HG03354 (cell line): ENCODE results near the gene CYP4F3.
"Not testable (repeated sequence)": the region's sequence is repeated elsewhere in the genome, so short reads cannot be mapped to it uniquely, and the experiment has no call there.

Source experiments
- ATAC-seq: cut with Tn5 transposase; IDR thresholded peaks from one replicate; pipeline ENCODE4 v1.9.1; 2021; ENCODE audit warnings: mild to moderate bottlenecking; ENCODE audit not compliant: unreplicated experiment, poor library complexity, severe bottlenecking

CYP4F3 gene, protein sequence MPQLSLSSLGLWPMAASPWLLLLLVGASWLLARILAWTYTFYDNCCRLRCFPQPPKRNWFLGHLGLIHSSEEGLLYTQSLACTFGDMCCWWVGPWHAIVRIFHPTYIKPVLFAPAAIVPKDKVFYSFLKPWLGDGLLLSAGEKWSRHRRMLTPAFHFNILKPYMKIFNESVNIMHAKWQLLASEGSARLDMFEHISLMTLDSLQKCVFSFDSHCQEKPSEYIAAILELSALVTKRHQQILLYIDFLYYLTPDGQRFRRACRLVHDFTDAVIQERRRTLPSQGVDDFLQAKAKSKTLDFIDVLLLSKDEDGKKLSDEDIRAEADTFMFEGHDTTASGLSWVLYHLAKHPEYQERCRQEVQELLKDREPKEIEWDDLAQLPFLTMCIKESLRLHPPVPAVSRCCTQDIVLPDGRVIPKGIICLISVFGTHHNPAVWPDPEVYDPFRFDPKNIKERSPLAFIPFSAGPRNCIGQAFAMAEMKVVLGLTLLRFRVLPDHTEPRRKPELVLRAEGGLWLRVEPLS

DNA sequence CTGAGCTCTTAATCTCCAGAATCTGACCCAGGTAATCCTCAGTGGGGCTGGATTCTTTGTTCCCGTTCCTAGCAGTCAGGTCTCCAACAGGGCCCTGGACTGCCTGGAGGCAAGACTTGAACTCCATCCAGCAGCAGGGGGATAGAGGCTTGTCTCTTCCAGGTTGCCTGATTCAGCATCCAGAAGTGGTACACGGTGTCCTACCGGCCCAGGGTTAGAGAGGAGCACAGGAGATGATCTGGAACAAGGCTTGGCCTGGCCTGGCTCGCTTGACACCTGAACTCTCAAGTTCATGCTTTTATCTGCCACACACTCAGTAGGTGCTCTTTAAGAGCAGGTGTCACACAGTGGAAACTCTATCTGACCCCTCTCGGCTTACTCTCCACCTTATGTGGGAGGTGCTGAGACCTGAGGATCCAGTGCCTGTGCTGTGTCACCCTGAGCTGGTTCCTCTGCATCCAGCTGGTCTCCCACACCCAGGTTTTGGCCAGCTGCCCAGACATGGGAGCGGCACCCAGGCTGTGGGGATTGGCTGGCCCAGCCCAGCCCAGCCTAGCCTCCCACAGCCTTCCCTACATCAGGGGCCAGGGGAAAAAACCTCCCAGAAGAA is at the start of gene CYP4F3:
CYP4F3 (plus strand) TSS at position 604 of the 610 bp plus-strand sequence. CDS start 519 bp downstream, outside the sequence.
- ATAC-seq = no peak

DNA sequence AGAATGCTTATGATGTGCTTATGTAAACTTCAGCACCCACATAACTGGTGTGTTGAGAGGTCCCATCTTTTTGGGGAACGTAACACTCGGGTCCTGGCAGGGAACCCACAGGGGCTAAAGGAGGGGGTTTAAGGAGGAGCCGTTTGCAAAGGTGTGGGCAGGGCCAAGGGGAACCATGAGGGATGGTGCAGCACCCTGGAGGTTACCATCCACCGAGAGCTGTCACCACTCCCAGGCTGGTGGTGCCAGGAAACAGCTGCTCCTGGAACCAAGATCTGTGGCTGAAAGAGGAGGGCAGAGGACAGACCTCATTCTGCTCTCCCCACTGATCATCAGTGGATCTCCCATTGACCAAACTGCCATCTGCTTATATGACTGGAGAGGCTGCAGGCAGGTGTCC is 48.9 kb upstream of the CYP4F3 start:
- ATAC-seq = no peak

DNA sequence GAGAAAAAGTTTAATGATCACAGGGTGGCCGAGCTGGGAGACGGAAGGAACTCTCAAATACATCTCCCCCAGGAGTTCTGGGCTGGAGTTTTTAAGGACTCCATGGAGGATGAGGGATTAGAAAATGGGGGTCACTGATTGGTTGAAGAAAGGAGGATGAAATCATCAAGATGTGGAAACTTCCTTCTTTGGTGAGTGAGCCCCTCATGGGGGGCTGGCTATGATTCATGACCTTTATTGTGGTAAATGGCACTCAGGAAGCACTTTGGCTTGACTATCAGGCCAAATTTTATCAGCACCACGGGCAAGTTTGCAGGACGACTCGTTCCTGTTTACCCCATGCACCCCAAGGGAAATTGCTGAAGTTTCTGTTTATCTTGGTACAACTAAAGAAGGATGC is 48.2 kb upstream of the CYP4F3 start:
- not testable (repeated sequence) for ATAC-seq

DNA sequence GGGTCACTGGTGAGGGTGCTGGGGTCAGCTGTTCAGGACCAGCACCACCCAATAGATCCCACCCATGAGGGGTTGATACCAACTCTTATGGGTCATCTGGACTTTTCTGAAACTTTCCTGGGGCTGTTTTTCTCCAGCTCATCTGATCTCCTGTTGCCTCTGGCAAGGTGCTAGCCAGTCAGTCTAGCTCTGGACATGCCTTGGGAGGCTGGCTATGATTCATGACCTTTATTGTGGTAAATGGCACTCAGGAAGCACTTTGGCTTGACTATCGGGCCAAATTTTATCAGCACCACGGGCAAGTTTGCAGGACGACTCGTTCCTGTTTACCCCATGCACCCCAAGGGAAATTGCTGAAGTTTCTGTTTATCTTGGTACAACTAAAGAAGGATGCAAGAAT is 46.9 kb upstream of the CYP4F3 start:
- not testable (repeated sequence) for ATAC-seq

DNA sequence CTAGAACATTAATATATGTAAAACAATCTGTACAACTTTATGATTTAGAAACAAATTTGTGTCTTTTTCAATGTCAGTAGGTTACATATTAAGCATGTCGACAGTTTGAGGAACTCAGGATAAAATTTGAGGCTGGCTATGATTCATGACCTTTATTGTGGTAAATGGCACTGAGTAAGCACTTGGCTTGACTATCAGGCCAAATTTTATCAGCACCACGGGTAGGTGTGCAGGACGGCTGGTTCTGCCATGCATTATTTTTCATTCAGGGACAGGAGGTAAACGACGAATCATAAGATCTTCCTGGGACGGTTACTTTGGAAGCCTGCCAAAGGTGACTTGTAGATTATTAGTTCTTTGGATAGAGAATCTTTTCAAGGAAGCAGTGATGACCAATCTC is 45.6 kb upstream of the CYP4F3 start:
- no peak for ATAC-seq

DNA sequence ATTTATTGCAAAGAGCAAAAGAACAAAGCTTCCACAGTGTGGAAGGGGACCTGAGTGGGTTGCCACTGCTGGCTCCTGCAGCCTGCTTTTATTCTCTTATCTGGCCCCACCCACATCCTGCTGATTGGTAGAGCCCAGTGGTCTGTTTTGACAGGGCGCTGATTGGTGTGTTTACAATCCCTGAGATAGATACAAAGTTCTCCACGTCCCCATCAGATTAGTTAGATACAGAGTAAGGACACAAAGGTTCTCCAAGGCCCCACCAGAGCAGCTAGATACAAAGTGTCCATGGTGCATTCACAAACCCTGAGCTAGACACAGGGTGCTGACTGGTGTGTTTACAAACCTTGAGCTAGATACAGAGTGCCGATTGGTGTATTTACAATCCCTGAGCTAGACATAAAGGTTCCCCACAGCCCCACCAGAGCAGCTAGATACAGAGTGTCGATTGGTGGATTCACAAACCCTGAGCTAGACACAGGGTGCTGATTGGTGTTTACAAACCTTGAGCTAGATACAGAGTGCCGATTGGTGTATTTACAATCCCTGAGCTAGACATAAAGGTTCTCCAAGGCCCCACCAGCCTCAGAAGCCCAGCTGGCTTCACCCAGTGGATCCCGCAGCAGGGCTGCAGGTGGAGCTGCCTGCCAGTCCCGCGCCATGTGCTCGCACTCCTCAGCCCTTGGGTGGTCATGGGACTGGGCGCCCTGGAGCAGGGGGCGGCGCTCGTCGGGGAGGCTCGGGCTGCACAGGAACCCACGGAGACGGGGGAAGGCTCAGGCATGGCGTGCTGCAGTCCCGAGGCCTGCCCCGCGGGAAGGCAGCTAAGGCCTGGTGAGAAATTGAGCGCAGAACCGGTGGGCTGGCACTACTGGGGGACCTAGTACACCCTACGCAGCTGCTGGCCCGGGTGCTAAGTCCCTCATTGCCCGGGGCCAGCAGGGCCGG is 32.4 kb upstream of the CYP4F3 start:
- not testable (repeated sequence) for ATAC-seq

DNA sequence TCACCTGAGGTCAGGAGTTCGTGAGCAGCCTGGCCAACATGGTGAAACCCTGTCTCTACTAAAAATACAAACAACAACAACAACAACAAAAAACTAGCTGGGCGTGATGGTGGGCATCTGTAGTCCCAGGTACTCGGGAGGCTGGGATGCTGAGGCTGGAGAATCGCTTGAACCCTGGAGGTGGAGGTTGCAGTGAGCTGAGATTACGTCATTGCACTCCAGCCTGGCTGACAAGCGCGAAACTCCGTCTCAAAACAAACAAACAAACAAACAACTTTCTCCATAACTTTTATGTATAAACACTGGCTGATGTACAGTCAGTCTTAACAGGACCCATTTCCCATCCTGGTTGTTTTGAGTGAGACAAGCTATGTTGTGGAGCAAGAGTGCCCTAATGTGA is 31.4 kb upstream of the CYP4F3 start:
- no peak for ATAC-seq

DNA sequence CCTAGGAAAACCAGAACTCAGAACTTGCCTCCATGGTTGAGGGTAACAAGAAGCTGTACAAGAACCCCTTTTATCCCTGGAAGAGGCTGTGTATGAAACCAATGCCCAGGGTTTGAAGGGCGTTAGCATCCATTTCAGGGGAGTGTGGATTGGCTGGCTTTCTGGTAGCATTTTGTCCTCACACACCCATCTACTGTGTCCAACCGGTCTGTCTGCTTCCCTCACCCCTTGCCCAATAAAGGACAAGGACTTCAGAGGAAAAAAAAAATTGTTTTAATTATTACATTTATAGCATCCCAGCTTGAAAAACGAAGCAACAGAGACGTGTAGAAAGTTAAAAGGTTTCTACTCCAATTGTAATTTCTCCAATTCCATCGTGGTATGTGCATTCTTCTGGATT is 28.4 kb upstream of the CYP4F3 start:
- no peak for ATAC-seq

DNA sequence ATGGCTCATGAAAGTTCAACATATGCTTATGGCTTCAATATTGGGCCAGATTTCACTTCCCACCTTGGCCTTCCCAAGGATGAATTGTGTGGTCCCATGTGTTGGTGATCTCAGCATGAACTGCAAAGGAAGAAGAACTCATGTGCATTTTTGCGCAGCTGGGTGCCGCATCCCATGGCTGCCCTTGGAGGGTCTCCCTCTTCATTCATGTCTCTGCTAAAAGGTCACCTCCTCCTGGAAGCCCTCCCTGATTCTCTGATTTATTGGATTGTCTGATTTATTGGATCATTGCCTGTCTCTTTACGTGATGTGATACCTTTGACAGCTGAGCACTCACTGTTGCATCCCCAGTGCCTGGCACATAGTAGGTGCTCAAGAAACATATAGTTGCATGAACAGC is 27.4 kb upstream of the CYP4F3 start:
- ATAC-seq = no peak

DNA sequence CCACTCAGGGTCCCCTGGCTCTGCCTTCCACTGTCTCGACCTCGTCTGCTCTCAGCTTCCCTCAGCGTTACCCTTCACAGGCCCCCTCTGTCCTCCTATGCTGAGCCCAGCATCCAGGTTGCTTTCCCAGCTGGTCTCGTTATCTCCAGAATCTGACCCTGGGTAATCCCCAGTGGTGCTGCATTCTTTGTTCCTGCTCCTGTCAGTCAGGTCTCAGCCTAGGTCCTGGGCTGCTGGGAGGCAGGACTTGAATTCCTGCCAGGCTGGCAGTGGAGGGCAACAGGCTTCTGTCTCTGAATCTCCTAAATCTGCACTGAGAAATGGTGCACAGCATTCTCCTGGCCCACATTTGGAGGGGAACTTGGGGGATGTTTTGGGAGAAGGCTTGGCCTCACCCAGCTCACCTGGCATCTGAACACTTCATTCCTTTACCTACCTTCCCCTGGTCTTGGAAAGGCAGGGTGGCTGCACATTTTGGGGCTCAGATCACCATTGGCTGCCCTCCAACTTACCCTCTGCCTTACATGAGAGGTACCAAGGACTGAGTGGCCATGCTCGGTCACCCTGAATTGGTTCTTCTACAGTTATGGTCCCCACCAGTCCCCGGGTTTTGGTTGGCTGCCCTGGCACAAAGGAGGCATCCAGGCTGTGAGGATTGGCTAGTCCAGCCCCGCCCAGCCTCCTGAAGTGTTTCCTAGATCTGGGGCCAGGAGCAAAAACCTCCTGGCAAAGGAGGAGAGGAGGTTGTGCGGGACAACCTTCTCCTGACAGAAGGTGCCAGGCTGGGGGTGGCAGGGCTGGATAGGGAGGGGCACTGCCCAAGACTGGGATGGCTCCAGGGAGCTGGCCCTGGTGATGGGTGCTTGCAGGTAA is 26.0 kb upstream of the CYP4F3 start, which contains the start of gene CYP4F8:
CYP4F8 (plus strand) TSS at position 712 of the 873 bp plus-strand sequence. CDS start 399 bp downstream, outside the sequence.
- ATAC-seq = no peak

DNA sequence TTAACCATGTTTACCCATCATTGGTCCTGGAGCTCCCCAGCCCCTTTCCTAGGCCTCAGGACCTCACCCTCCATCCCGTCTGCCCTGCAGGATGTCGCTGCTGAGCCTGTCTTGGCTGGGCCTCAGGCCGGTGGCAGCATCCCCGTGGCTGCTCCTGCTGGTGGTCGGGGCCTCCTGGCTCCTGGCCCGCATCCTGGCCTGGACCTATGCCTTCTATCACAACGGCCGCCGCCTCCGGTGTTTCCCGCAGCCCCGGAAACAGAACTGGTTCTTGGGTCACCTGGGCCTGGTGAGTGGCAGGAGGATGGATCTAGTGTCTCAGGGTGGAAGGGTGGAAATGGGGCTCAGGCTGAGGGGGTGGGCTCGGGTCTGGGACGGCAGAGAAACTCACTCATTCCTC is 25.2 kb upstream of the CYP4F3 start:
- ATAC-seq = no peak

DNA sequence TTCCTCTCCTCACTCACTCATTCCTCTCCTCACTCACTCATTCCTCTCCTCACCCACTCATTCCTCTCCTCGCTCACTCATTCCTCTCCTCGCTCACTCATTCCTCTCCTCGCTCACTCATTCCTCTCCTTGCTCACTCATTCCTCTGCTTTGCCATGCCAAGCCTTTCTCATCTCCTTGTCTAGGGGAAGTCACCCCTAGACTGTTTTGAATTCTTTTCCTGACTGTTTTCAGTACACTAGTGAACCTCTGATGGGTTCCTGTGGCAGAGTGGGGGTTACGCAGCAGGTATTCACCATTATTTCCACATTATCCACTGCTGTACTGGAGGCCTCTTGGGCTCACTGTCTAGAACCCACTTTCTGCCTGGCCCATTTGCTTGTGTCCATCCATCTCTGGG is 24.5 kb upstream of the CYP4F3 start:
- no peak for ATAC-seq

DNA sequence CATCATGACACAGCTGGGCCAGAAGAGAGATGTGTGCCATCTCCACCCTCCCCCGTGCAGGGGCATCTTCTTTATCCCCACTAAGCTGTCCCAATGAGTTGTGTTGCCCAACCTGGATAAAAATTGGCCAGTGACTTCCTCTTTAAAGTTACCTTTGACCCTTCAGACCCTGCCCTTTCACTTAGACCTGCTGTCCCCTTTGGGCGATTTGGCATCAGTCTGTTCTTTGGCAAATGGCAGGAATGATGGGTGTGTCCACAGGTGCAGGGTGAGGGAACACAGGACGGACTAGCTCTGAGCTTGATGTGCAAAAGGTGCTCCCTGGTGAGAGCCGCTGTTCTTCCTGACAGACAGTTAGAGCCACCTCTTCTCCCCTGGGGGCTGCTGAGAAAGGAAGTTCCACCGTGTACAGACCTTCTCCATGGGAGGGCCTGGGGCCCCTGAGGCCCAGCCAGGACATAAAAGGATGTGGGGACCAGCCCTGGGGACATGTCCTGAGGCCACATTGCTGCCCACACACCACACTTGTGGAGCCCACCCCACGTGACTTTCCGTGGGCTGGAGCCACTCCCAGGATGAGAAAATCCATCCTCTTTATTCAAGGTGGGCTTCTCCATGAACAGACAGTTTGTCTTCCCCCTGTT is 23.9 kb upstream of the CYP4F3 start:
- no peak for ATAC-seq

DNA sequence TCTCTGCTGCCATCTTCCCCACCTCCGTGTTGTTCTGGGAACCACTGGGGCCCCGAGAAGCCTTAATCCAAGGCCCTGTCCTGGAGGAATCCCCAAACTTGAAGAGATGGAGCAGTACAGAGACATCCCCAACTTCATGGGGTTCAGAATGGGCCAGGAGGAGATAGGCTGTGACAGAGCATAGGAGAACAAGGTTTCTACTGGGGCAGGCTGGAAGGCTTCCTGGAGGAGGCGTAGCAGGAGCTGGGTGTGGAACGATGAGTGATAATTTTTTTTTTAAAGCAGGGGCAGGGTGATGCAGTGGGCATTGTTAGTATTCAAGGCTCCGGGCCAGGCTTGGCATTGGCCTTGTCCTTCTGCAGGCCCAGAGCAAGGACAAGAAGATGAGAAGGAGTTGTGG is 22.4 kb upstream of the CYP4F3 start:
- ATAC-seq = no peak

DNA sequence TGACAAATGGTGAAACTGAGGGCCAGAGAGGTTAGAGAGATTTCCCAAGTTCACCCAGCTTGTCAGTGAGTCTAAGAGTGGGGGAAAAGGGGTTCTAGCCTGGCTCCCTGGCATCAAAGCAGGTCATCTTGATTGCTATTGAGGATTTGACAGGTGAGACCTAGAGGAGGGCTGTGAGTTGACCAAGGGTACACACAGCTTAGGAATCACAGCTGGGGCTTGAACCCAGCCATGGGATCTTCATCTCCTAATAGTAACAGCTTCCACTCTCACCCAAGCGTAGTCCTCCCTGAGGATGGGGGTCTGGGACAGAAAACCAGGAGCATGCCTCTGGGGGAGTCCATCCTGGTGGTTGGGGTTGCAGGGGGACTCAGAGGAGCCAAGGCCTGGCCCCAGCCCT is 18.9 kb upstream of the CYP4F3 start:
- no peak for ATAC-seq

DNA sequence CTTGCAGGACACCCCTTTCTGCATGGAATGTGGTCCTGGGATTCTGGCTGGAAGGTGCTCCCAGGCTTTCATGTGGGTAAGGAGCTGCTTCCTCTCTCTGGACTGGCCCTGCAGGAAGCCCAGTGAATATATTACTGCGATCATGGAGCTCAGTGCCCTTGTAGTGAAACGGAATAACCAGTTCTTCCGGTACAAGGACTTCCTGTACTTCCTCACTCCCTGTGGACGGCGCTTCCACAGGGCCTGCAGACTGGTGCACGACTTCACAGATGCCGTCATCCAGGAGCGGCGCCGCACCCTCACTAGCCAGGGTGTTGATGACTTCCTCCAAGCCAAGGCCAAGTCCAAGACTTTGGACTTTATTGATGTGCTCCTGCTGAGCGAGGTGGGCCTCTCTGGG is 17.7 kb upstream of the CYP4F3 start:
- ATAC-seq = no peak

DNA sequence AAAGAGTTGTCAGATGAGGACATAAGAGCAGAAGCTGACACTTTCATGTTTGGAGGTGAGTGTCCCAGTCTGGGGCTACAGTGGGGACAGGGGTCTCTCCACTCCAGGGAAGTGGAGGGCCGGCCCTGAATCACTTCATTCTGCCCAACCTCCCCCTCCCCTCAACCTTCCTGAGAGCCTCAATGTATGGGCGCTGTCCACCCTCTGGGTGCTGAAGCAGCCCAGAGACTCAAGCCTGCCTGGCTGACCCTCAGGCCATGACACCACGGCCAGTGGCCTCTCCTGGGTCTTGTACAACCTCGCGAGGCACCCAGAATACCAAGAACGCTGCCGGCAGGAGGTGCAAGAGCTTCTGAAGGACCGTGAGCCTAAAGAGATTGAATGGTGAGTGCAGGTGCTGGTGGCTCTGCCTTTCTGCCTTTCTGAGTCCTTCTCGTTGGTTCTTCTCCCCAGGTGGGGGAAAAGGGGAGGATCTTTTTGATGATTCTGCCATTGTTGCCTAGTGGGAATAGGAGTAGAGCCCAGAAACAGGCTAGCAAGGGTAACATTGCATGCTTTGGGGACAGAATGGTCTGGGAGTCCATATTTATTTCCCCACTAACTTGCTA is 16.9 kb upstream of the CYP4F3 start:
- no peak for ATAC-seq
